ENCODE measurements around the gene OSBPL10. TPM values are rescaled to one million over a fixed set of nuclear protein-coding genes. Genes with fewer than 3 reads are reported as not detected.
"Not testable (repeated sequence)": the region's sequence is repeated elsewhere in the genome, so short reads cannot be mapped to it uniquely, and the experiment has no call there.

Gene OSBPL10
- polyA plus RNA-seq, 2 of the 4 experiments (the other 2 are of a cell fraction) = 9.2 to 17.0 TPM

DNA sequence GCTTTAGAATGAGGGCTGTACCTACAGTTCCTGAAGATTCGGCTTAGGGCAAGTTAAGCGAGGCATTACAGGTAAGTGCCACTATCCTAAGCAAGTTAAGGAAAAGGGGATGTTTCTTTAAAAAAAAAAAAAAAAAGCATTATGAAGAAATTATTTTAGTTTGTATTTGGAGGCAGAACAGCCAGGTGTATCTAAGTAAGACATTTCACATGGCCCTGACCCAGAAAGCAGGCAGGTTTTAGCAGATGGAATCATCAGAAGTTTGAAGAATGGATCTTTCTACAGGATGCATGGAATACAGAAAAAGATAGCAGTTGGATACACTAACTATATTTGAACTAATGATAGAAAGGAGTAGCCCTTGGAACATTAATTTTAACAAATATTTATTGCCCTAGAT lies 105.6 kb downstream of the OSBPL10 start:
- DNase-seq (ENCODE audit: low read depth in 1 of 2, low spot score in 1 of 2) = no peak
- Histone ChIP-seq H3K4me2 (no peak overlapping the region), H3K9me3 (no peaks in the 10 kb centered on the region), H3K4me3 (no peak overlapping the region), H3K4me1 (peaks cover 19% of the 10 kb centered on the region; the same call in 2 of the 3 replicates), H3K27ac (no peak overlapping the region; a peak in 1 of 6 replicates)
- POLR2A ChIA-PET = no interaction called here
- no peak for FAIRE-seq
- ATAC-seq = no peak
- WGBS (ENCODE audit: missing lambda C conversion rate) = 88% methylated on average over 2 of the region's 2 CpGs
- TF ChIP-seq, protein P1, sequence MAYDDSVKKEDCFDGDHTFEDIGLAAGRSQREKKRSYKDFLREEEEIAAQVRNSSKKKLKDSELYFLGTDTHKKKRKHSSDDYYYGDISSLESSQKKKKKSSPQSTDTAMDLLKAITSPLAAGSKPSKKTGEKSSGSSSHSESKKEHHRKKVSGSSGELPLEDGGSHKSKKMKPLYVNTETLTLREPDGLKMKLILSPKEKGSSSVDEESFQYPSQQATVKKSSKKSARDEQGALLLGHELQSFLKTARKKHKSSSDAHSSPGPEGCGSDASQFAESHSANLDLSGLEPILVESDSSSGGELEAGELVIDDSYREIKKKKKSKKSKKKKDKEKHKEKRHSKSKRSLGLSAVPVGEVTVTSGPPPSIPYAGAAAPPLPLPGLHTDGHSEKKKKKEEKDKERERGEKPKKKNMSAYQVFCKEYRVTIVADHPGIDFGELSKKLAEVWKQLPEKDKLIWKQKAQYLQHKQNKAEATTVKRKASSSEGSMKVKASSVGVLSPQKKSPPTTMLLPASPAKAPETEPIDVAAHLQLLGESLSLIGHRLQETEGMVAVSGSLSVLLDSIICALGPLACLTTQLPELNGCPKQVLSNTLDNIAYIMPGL (CRISPR knock-in tag; IDR thresholded peaks at IDR 0.05; ENCODE audit: borderline replicate concordance) = no peak
- TF ChIP-seq FOSB (CRISPR knock-in tag; IDR thresholded peaks at IDR 0.05) = no peak
- no peak for TF ChIP-seq POLR2A (IDR thresholded peaks at IDR 0.05; ENCODE audit: low read length)
- TF ChIP-seq EP300 (IDR thresholded peaks at IDR 0.05) = no peak
- no peak for TF ChIP-seq BHLHE40 (IDR thresholded peaks at IDR 0.05; ENCODE audit: low read depth, low read length)
- no peak for TF ChIP-seq NPAS2 (CRISPR knock-in tag; IDR thresholded peaks at IDR 0.05; ENCODE audit: borderline replicate concordance)
- TF ChIP-seq, protein P2, sequence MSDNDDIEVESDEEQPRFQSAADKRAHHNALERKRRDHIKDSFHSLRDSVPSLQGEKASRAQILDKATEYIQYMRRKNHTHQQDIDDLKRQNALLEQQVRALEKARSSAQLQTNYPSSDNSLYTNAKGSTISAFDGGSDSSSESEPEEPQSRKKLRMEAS (IDR thresholded peaks at IDR 0.05) = no peak
- TF ChIP-seq RNF2 (IDR thresholded peaks at IDR 0.05; ENCODE audit: borderline replicate concordance, low read depth) = no peak
- no peak for TF ChIP-seq RCOR1 (IDR thresholded peaks at IDR 0.05; ENCODE audit: low read depth, low read length)
- TF ChIP-seq, protein P3, sequence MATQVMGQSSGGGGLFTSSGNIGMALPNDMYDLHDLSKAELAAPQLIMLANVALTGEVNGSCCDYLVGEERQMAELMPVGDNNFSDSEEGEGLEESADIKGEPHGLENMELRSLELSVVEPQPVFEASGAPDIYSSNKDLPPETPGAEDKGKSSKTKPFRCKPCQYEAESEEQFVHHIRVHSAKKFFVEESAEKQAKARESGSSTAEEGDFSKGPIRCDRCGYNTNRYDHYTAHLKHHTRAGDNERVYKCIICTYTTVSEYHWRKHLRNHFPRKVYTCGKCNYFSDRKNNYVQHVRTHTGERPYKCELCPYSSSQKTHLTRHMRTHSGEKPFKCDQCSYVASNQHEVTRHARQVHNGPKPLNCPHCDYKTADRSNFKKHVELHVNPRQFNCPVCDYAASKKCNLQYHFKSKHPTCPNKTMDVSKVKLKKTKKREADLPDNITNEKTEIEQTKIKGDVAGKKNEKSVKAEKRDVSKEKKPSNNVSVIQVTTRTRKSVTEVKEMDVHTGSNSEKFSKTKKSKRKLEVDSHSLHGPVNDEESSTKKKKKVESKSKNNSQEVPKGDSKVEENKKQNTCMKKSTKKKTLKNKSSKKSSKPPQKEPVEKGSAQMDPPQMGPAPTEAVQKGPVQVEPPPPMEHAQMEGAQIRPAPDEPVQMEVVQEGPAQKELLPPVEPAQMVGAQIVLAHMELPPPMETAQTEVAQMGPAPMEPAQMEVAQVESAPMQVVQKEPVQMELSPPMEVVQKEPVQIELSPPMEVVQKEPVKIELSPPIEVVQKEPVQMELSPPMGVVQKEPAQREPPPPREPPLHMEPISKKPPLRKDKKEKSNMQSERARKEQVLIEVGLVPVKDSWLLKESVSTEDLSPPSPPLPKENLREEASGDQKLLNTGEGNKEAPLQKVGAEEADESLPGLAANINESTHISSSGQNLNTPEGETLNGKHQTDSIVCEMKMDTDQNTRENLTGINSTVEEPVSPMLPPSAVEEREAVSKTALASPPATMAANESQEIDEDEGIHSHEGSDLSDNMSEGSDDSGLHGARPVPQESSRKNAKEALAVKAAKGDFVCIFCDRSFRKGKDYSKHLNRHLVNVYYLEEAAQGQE (IDR thresholded peaks at IDR 0.05) = no peak
- TF ChIP-seq CBX8 (IDR thresholded peaks at IDR 0.05) = no peak
- CTCF ChIA-PET = no interaction called here

DNA sequence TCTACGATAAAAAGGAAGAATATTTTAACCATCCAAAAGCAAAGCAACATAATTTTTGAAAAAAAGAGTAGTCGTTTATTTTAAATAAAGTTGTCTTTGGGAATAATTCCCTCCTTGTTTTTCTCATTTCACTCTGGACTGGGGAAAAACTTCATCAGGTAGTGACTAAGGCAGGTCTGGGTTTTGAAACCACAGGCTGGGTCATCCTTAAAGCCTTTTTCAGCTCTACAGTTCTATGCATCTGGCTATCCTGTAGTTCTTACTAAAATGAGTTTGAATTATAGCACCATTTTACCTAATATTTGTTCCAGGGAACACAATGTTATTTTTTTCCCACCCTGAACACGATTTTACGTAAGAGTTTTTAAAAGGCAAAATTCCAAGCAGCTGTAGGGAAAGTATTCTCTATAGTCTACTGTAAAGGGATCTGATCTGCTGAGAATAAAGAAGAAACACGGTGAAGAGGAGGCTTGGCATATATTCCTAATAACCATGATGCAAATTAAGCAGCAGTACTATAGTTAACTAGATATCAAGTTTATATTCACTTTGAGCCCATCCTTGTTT lies 107.7 kb downstream of the OSBPL10 start:
- WGBS (ENCODE audit: missing lambda C conversion rate) = 80% methylated on average over 5 of the region's 5 CpGs
- no peak overlapping the region for H3K4me2 ChIP-seq
- no peak for DNase-seq (ENCODE audit: low read depth in 1 of 2, low spot score in 1 of 2)
- FAIRE-seq = peak; percentile 51
- TF ChIP-seq, protein P4, sequence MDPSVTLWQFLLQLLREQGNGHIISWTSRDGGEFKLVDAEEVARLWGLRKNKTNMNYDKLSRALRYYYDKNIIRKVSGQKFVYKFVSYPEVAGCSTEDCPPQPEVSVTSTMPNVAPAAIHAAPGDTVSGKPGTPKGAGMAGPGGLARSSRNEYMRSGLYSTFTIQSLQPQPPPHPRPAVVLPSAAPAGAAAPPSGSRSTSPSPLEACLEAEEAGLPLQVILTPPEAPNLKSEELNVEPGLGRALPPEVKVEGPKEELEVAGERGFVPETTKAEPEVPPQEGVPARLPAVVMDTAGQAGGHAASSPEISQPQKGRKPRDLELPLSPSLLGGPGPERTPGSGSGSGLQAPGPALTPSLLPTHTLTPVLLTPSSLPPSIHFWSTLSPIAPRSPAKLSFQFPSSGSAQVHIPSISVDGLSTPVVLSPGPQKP (IDR thresholded peaks at IDR 0.05; ENCODE audit: low read depth, low read length) = no peak
- no peak for ATAC-seq
- peaks cover 12% of the 10 kb centered on the region; the same call in 2 of the 3 replicates for H3K4me1 ChIP-seq
- no peak overlapping the region for H3K27ac ChIP-seq
- POLR2A ChIA-PET = no interaction called here
- CTCF ChIA-PET = no interaction called here
- no peaks in the 10 kb centered on the region for H3K9me3 ChIP-seq
- H3K4me3 ChIP-seq = no peak overlapping the region

GRCh38 chr3:31871939-31872507 lies 109.0 kb downstream of the OSBPL10 start:
- Histone ChIP-seq H3K4me3 (no peak overlapping the region), H3K9me3 (no peaks in the 10 kb centered on the region), H3K27ac (no peak overlapping the region), H3K4me2 (no peak overlapping the region), H3K4me1 (peaks cover 12% of the 10 kb centered on the region; the same call in 2 of the 3 replicates)
- no peak for TF ChIP-seq HOXB5 (CRISPR knock-in tag; IDR thresholded peaks at IDR 0.05)
- 91% methylated on average over 5 of the region's 5 CpGs for WGBS (ENCODE audit: missing lambda C conversion rate)
- POLR2A ChIA-PET = no interaction called here
- FAIRE-seq (no peak), ATAC-seq (no peak), DNase-seq (ENCODE audit: low read depth in 1 of 2, low spot score in 1 of 2) (no peak)
- CTCF ChIA-PET = no interaction called here

GRCh38 chr3:31870111-31870510 lies 111.0 kb downstream of the OSBPL10 start:
- H3K4me2 ChIP-seq; POLR2A ChIA-PET; ATAC-seq; FAIRE-seq; H3K9me3 ChIP-seq; DNase-seq (ENCODE audit: low read depth in 1 of 2, low spot score in 1 of 2); H3K27ac ChIP-seq; H3K4me3 ChIP-seq; H3K4me1 ChIP-seq: not testable (repeated sequence)
- CTCF ChIA-PET = interaction anchor here (1.1 kb wide), 1 partner anchor 274 kb away, joined by 3 read pairs; no protein-coding TSS in a partner anchor
- WGBS (ENCODE audit: missing lambda C conversion rate) = 86% methylated on average over 2 of the region's 28 CpGs

All from A549 (cell line).